DOHH2 (cell line): ENCODE data around the gene ZMYND8.
"Not testable (repeated sequence)": the region's sequence is repeated elsewhere in the genome, so short reads cannot be mapped to it uniquely, and the experiment has no call there.

Source experiments
- H3F3A ChIP-seq: fragments of 200-600 bp; sonication (generic), shearing (Covaris generic); 2 replicates; pipeline ENCODE4 v1.6.0; 2016; ENCODE audit warnings: antibody characterized with exemption, mild to moderate bottlenecking; ENCODE audit not compliant: control insufficient read depth, insufficient read depth
- H3K27ac ChIP-seq: fragments of 200-600 bp; sonication (generic); 2 replicates; pipeline ENCODE4 v1.5.1; 2014; ENCODE audit warnings: low read depth, mild to moderate bottlenecking, low read length, moderate library complexity
- H3K27me3 ChIP-seq: fragments of 200-600 bp; sonication (generic); 2 replicates; pipeline ENCODE4 v1.6.1; 2014; ENCODE audit warnings: mild to moderate bottlenecking, low read length, mixed read lengths; ENCODE audit not compliant: control insufficient read depth
- H3K36me3 ChIP-seq: fragments of 200-600 bp; sonication (generic); 2 replicates; pipeline ENCODE4 v1.6.1; 2014; ENCODE audit warnings: mild to moderate bottlenecking, low read length, moderate library complexity, mixed read lengths; ENCODE audit not compliant: control insufficient read depth
- H3K4me1 ChIP-seq: fragments of 200-600 bp; sonication (generic); 2 replicates; pipeline ENCODE4 v1.6.1; 2014; ENCODE audit warnings: mild to moderate bottlenecking, low read length, mixed read lengths; ENCODE audit not compliant: control insufficient read depth
- H3K4me2 ChIP-seq: fragments of 200-600 bp; sonication (generic); 2 replicates; pipeline ENCODE4 v1.6.0; 2014; ENCODE audit warnings: mild to moderate bottlenecking, low read length, moderate library complexity
- H3K4me3 ChIP-seq: fragments of 200-600 bp; sonication (generic); 2 replicates; pipeline ENCODE4 v1.5.1; 2014; ENCODE audit warnings: mild to moderate bottlenecking, low read length, mixed read lengths
- H3K79me2 ChIP-seq: fragments of 200-600 bp; sonication (generic); 2 replicates; pipeline ENCODE4 v1.6.1; 2014; ENCODE audit warnings: mild to moderate bottlenecking, low read length, mixed read lengths; ENCODE audit not compliant: control insufficient read depth
- H3K9me2 ChIP-seq: fragments of 200-600 bp; sonication (generic); replicated peaks from 2 replicates; pipeline ENCODE4 v1.6.1; 2014; ENCODE audit warnings: mild to moderate bottlenecking, low read length, mixed read lengths; ENCODE audit not compliant: control insufficient read depth
- H3K9me3 ChIP-seq: fragments of 200-600 bp; sonication (generic); 2 replicates; pipeline ENCODE4 v1.6.1; 2014; ENCODE audit warnings: antibody characterized with exemption, low read length, mixed read lengths; ENCODE audit not compliant: control insufficient read depth, insufficient read depth
- H4K20me1 ChIP-seq: fragments of 200-600 bp; sonication (generic); 2 replicates; pipeline ENCODE4 v1.6.0; 2014; ENCODE audit warnings: low read depth, mild to moderate bottlenecking, antibody characterized with exemption, low read length, moderate library complexity; ENCODE audit not compliant: control insufficient read depth, insufficient read depth
- EZH2phosphoT487 ChIP-seq: fragments of 200-600 bp; sonication (generic); IDR thresholded peaks from 2 replicates; pipeline ENCODE4 v1.6.1; 2017; ENCODE audit warnings: borderline replicate concordance, mild to moderate bottlenecking, antibody characterized with exemption, low read length, moderate library complexity, mixed read lengths
- TF ChIP-seq, protein P1 (sequence below): fragments of 200-600 bp; sonication (generic); IDR thresholded peaks from one replicate; pipeline ENCODE4 v1.5.1; 2014; ENCODE audit warnings: antibody characterized with exemption, mild to moderate bottlenecking, low read depth, low read length; ENCODE audit not compliant: poor library complexity, severe bottlenecking

Gene ZMYND8

DNA sequence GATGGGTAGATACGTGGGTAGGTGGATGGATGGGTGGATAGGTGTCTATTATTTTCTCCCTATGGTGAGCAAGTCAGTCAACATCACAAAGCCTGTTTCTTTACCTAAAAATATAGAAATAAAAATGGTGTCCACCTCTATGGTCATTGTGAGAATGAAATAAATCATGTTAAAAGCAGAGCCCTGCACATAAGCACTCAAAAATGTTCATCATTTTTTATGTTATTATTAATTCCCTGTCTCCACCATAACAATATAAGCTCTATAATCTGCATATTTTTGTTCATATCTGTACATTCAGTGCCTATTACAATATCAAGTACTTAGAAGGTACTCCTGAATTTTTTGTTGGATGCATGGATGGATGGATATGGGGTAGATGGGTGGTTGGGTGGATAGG, 177.6 kb downstream of the ZMYND8 start:
- Histone ChIP-seq H3K9me3 (peaks cover 4% of the 10 kb centered on the region; the same call in 1 of the 2 replicates), H3K79me2 (no peaks in the 10 kb centered on the region), H4K20me1 (no peaks in the 10 kb centered on the region), H3K27ac (no peak overlapping the region), H3K4me2 (no peak overlapping the region), H3F3A (no peaks in the 10 kb centered on the region), H3K9me2 (no peaks in the 10 kb centered on the region), H3K4me3 (no peak overlapping the region), H3K27me3 (peaks cover 5% of the 10 kb centered on the region), H3K36me3 (no peaks in the 10 kb centered on the region), H3K4me1 (peaks cover 4% of the 10 kb centered on the region)
- TF ChIP-seq, protein P1, sequence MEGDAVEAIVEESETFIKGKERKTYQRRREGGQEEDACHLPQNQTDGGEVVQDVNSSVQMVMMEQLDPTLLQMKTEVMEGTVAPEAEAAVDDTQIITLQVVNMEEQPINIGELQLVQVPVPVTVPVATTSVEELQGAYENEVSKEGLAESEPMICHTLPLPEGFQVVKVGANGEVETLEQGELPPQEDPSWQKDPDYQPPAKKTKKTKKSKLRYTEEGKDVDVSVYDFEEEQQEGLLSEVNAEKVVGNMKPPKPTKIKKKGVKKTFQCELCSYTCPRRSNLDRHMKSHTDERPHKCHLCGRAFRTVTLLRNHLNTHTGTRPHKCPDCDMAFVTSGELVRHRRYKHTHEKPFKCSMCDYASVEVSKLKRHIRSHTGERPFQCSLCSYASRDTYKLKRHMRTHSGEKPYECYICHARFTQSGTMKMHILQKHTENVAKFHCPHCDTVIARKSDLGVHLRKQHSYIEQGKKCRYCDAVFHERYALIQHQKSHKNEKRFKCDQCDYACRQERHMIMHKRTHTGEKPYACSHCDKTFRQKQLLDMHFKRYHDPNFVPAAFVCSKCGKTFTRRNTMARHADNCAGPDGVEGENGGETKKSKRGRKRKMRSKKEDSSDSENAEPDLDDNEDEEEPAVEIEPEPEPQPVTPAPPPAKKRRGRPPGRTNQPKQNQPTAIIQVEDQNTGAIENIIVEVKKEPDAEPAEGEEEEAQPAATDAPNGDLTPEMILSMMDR = no peak
- TF ChIP-seq EZH2phosphoT487 = no peak

DNA sequence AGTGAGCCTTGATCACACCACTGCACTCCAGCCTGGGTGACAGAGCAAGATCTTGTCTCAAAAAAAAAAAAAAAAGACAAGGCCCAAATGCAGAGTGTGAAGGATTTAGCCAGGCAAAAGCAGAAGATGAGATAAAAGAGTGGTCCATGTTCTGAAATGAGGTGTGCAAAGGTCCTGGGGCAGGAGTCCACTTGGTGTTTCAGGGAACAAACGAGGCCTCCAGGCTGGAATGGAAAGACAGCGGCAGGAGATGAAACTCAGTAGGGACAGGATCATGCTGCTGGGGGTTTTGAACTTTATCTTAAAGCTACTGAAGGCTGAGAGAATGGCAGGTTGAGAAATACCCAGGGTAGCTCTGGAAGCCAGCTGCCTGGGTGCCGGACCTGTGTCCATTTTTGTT, 178.2 kb downstream of the ZMYND8 start:
- peaks cover 4% of the 10 kb centered on the region; the same call in 1 of the 2 replicates for H3K9me3 ChIP-seq
- no peak overlapping the region for H3K4me3 ChIP-seq
- no peak overlapping the region for H3K4me2 ChIP-seq
- H3K9me2 ChIP-seq = no peaks in the 10 kb centered on the region
- no peaks in the 10 kb centered on the region for H3F3A ChIP-seq
- H3K27me3 ChIP-seq = peaks cover 5% of the 10 kb centered on the region
- peaks cover 4% of the 10 kb centered on the region for H3K4me1 ChIP-seq
- H3K27ac ChIP-seq = no peak overlapping the region
- no peaks in the 10 kb centered on the region for H3K79me2 ChIP-seq
- TF ChIP-seq EZH2phosphoT487 = no peak
- TF ChIP-seq, protein P1 = no peak
- H4K20me1 ChIP-seq = no peaks in the 10 kb centered on the region
- no peaks in the 10 kb centered on the region for H3K36me3 ChIP-seq

DNA sequence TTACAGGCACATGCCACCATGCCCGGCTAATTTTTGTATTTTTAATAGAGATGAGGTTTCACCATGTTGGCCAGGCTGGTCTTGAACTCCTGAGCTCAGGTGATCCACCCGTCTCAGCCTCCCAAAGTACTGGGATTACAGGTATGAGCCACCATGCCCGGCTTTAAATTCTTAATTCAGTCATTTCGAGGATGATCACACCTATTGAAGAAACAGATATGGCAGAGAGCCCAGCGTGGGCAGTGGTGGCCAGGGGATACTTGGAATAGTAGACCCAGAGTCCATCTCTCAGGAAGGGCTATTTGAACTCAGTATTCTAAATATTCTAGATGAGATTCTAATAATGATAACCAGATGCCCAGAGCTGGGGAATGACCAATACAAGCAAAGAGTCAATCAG, 180.3 kb downstream of the ZMYND8 start:
- H3K9me3 ChIP-seq, H3K4me2 ChIP-seq, H3K79me2 ChIP-seq, H3K36me3 ChIP-seq, H3K4me1 ChIP-seq, H3K9me2 ChIP-seq, H3K27me3 ChIP-seq, H3K4me3 ChIP-seq, H3F3A ChIP-seq, H3K27ac ChIP-seq, H4K20me1 ChIP-seq: not testable (repeated sequence)

DNA sequence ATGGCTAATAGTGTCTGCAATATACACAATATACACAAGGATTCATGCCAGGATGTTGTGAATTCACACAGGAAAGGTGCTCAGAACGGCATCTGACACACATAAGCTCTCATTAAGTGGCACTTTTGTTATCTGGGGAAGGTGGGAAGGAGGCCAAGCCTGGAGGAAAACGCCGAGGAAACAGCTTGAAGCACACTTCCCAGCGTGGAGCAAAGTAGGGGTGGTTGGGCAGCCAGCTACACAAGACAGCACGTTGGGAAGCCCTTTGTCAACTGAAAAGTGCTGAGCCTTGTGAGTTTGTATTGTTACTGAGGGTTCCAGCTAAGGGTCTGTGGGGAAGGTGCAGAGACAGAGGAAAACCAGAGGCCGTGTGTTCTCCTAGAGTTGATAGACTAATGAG, 181.0 kb downstream of the ZMYND8 start:
- Histone ChIP-seq H3K27ac (no peak overlapping the region), H3K4me2 (no peak overlapping the region)

More for the DNA sequence above, 181.0 kb downstream of the ZMYND8 start:
- Histone ChIP-seq H3K79me2 (no peaks in the 10 kb centered on the region), H3F3A (no peaks in the 10 kb centered on the region), H3K4me1 (no peaks in the 10 kb centered on the region), H4K20me1 (no peaks in the 10 kb centered on the region), H3K9me3 (no peaks in the 10 kb centered on the region), H3K36me3 (no peaks in the 10 kb centered on the region), H3K27me3 (peaks cover 5% of the 10 kb centered on the region), H3K4me3 (no peak overlapping the region), H3K9me2 (no peaks in the 10 kb centered on the region)
- TF ChIP-seq EZH2phosphoT487 = no peak
- TF ChIP-seq, protein P1 = no peak
